Ascending aorta (tissue), 2 donors: Measurements from ENCODE around the gene UBASH3A. TPM values are rescaled to one million over a fixed set of nuclear protein-coding genes. Genes with fewer than 3 reads are reported as not detected.

ENCODE experiments used
- DNase-seq, 2 donors: peaks; one replicate each; pipeline ENCODE4 v3.0.0-alpha.2; 2019; ENCODE audit warnings: low spot score in 2 of 2
- H3K27ac ChIP-seq, 2 donors: fragments of 200-600 bp; sonication (generic); one replicate each; pipeline ENCODE4 v1.5.1; 2016 to 2017; ENCODE audit warnings: mild to moderate bottlenecking in 1 of 2
- H3K27me3 ChIP-seq: fragments of 200-600 bp; sonication (generic); one replicate; pipeline ENCODE4 v1.5.1; 2017
- H3K36me3 ChIP-seq, 2 donors: fragments of 200-600 bp; sonication (generic); one replicate each; pipeline ENCODE4 v1.5.1; 2016
- H3K4me1 ChIP-seq, 2 donors: fragments of 200-600 bp; sonication (generic); one replicate each; pipeline ENCODE4 v1.5.1; 2016 to 2017; ENCODE audit warnings: mild to moderate bottlenecking in 1 of 2
- H3K4me3 ChIP-seq, 2 donors: fragments of 200-600 bp; sonication (generic); one replicate each; pipeline ENCODE4 v1.5.1; 2016 to 2017; ENCODE audit warnings: mild to moderate bottlenecking in 1 of 2
- H3K9me3 ChIP-seq, 2 donors: fragments of 200-600 bp; sonication (generic); one replicate each; pipeline ENCODE4 v1.5.1; 2016
- intact Hi-C: fragments of 100-400 bp; cut with DNase I; formaldehyde crosslinking; loops from one replicate; pipeline ENCODE4 v1.15.1; 2023
- total RNA-seq: library from RNA; depleted of rRNA; stranded (reverse); fragments of >200 nt; gene quantifications from one replicate; pipeline ENCODE4 v1.1.0, GENCODE V29; 2016
- TF ChIP-seq, protein P1 (sequence below), 3 experiments: fragments of 200-600 bp in 2 of 3; fragments of 450-650 bp in 1 of 3; sonication (generic) in 2 of 3; IDR thresholded peaks; one replicate each; pipeline ENCODE4 v1.5.1; 2016 to 2019; ENCODE audit warnings: antibody characterized with exemption in 3 of 3, mild to moderate bottlenecking in 1 of 3, moderate library complexity in 1 of 3

UBASH3A gene
- total RNA-seq, 1 donor from 2014 or later, result 0.75 TPM

DNA sequence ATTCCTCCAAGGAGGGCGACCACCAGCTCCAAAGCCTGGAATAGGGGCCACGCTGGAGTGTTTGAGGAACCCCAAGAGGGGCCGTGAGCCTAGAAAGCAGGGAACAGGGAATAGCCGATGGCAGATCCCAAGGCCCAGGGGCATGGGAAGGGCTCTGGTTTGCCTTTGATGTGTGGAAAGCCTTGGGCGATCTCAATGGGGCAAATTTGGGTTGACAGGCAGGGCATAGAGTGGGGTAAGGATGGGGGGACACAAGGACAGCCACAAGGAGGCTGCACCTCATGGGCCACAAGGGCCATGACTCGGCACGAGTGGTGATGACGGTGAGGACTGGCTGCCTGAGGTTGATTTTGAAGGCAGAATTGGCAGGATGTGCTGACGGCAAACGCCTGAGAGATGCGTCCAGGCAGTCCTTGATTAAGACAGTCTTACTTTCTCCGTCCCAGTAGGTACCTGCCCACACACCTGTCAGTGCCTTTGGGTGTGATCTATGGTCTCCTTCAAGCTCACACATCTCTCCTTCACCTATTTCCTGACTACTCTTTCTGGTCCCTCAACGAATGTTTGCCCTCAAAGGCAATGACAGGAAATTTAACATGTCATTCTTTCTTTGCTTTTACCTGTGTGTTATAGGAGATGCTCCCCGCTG lies 5.8 kb upstream of the UBASH3A start:
- H3K4me1 ChIP-seq, result no peaks in the 10 kb centered on the region
- intact Hi-C loops, result no loop called here
- H3K36me3 ChIP-seq, result no peaks in the 10 kb centered on the region
- H3K27ac ChIP-seq, result no peak overlapping the region
- H3K9me3 ChIP-seq, result no peaks in the 10 kb centered on the region
- DNase-seq, result no peak
- H3K27me3 ChIP-seq, result no peaks in the 10 kb centered on the region
- no peak overlapping the region for H3K4me3 ChIP-seq
- TF ChIP-seq, protein P1, sequence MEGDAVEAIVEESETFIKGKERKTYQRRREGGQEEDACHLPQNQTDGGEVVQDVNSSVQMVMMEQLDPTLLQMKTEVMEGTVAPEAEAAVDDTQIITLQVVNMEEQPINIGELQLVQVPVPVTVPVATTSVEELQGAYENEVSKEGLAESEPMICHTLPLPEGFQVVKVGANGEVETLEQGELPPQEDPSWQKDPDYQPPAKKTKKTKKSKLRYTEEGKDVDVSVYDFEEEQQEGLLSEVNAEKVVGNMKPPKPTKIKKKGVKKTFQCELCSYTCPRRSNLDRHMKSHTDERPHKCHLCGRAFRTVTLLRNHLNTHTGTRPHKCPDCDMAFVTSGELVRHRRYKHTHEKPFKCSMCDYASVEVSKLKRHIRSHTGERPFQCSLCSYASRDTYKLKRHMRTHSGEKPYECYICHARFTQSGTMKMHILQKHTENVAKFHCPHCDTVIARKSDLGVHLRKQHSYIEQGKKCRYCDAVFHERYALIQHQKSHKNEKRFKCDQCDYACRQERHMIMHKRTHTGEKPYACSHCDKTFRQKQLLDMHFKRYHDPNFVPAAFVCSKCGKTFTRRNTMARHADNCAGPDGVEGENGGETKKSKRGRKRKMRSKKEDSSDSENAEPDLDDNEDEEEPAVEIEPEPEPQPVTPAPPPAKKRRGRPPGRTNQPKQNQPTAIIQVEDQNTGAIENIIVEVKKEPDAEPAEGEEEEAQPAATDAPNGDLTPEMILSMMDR (IDR thresholded peaks at IDR 0.05), result no peak

DNA sequence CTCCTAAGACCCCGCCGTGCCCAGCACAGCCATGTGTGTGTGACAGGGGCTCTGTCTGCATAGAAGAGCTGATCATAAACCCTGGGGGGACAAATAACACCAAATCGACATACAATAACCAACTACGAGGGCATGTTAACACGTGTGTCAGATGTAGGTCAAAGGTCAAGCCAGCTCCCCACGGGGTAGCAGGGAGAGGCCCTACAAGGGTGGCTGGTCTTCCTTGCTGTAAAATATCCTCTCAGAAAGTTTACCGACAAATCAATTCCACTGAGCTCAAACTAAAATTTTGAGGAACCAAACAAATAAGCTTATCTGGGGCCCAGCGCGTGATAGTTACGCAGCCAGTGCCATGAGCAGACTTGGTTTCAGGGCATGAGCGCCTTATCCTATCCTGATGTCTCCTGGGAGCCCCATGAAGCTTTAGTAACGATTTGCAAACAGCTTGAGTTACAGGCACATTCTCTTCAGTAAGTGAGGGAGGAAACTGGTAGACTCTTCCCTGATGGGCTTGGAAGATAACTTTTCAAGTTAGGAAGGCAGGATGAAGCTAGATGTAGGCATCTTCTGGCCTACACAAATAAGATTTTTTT lies 5.2 kb upstream of the UBASH3A start:
- H3K27ac ChIP-seq, result no peak overlapping the region
- no peak for DNase-seq
- H3K4me1 ChIP-seq, result no peaks in the 10 kb centered on the region
- no peaks in the 10 kb centered on the region for H3K36me3 ChIP-seq
- TF ChIP-seq, protein P1 (IDR thresholded peaks at IDR 0.05), result no peak
- intact Hi-C loops, result no loop called here
- no peaks in the 10 kb centered on the region for H3K27me3 ChIP-seq
- no peaks in the 10 kb centered on the region for H3K9me3 ChIP-seq
- no peak overlapping the region for H3K4me3 ChIP-seq

DNA sequence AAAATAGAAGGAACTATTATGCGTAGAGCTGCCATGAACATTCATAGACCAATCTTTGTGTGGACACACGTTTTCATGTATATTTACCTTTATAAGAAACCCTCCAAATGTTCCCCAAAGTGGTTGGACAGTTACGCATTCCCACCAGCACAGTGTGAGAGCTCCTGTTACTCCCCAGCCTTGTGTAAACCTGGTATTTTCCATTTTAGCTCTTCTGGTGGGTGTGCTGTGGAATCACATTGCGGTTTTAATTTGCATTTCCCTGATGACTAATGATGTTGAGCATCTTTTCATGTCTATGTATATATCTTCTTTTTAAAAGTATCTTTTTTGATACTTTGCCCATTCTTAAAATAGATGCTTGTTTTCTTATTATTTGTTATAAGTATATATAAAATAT lies 3.2 kb upstream of the UBASH3A start:
- TF ChIP-seq, protein P1 (IDR thresholded peaks at IDR 0.05), result no peak
- no peak overlapping the region for H3K4me3 ChIP-seq
- no peaks in the 10 kb centered on the region for H3K4me1 ChIP-seq
- no peak overlapping the region for H3K27ac ChIP-seq
- no peaks in the 10 kb centered on the region for H3K27me3 ChIP-seq
- no peaks in the 10 kb centered on the region for H3K9me3 ChIP-seq
- intact Hi-C loops, result no loop called here
- H3K36me3 ChIP-seq, result no peaks in the 10 kb centered on the region
- no peak for DNase-seq

DNA sequence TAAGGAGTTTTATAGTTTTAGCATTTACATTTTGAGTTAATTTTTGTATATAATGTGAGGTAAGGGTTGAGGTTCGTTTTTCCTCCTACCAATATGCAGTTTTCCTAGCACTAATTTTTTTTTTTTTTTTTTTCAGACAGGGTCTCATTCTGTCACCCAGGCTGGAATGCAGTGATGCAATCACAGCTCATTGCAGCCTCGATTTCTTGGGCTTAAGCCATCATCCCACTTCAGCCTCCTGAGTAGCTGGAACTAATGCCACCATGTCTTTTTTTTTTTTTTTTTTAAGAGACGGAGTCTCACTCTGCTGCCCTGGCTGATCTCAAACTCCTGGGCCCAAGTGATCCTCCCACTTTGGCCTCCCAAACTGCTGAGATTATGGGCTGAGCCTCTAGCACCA lies 2.5 kb upstream of the UBASH3A start:
- TF ChIP-seq, protein P1 (IDR thresholded peaks at IDR 0.05), result no peak
- DNase-seq, result no peak
- intact Hi-C loops, result no loop called here
- H3K4me1 ChIP-seq, result no peaks in the 10 kb centered on the region
- H3K9me3 ChIP-seq, result no peaks in the 10 kb centered on the region
- H3K27ac ChIP-seq, result no peak overlapping the region
- no peaks in the 10 kb centered on the region for H3K27me3 ChIP-seq
- H3K36me3 ChIP-seq, result no peaks in the 10 kb centered on the region
- no peak overlapping the region for H3K4me3 ChIP-seq

DNA sequence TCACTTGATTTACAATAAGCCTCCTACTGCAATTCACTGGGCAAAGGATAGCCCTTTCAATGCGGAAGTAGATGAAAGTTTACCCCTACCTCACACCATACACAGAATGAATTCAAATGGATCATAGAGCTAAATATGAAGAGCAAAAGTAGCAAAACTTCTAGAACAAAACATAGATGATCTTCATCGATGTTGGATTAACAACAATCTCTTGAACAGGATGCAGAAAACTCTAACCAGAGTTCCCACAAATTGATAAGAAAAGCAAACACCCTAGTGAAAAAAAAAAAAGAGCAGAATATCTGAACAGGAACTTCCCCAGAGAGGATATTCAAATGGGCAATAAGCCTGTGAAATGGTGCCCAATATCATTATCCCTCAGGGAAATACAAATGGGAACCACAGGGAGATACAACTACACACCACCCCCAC lies 1.9 kb upstream of the UBASH3A start:
- intact Hi-C loops, result no loop called here
- no peak overlapping the region for H3K4me3 ChIP-seq
- TF ChIP-seq, protein P1 (IDR thresholded peaks at IDR 0.05), result no peak
- H3K4me1 ChIP-seq, result no peaks in the 10 kb centered on the region
- no peak for DNase-seq
- H3K27me3 ChIP-seq, result no peaks in the 10 kb centered on the region
- H3K9me3 ChIP-seq, result no peaks in the 10 kb centered on the region
- no peak overlapping the region for H3K27ac ChIP-seq
- H3K36me3 ChIP-seq, result no peaks in the 10 kb centered on the region
